Measurements from ENCODE around the gene SERPINB1. TPM values are rescaled to one million over a fixed set of nuclear protein-coding genes. Genes with fewer than 3 reads are reported as not detected.

SERPINB1 gene
- total and polyA plus RNA-seq, 9 of the 15 experiments (the other 6 are each of a cell fraction or from before 2014, with no cell fraction given) = 33.9 to 108 (median 63.8) TPM

DNA sequence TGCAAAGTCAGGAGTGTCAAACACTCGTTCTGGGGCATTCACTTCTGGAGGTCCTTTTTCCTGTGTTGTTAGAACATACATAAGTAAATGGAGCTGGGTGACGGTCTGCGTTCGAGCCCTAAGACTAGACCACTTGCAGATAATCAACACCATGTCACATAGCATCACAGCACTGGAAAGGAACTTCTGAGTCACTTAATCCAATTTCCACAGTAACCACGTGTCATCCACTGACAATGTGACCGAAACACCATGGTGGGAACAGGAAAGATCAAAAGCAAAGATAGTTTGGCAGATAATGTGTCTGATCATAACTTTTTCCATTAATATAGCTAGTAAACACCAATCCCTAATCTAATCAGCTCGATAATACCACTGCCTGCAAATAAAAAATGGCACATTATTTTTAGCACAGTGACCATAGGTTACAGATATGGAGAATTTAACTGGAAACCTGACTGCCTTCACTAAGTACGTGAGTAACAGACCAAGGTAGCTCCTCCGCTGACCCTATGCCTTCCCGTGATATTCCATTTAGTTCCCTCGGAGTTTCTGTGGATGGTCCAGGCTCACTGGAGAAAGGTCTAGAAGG is 41.6 kb downstream of the SERPINB1 start (continued):
- TF ChIP-seq, protein P1, sequence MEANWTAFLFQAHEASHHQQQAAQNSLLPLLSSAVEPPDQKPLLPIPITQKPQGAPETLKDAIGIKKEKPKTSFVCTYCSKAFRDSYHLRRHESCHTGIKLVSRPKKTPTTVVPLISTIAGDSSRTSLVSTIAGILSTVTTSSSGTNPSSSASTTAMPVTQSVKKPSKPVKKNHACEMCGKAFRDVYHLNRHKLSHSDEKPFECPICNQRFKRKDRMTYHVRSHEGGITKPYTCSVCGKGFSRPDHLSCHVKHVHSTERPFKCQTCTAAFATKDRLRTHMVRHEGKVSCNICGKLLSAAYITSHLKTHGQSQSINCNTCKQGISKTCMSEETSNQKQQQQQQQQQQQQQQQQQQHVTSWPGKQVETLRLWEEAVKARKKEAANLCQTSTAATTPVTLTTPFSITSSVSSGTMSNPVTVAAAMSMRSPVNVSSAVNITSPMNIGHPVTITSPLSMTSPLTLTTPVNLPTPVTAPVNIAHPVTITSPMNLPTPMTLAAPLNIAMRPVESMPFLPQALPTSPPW (CRISPR knock-in tag; IDR thresholded peaks at IDR 0.05) = no peak
- TF ChIP-seq ZNF668 (CRISPR knock-in tag; IDR thresholded peaks at IDR 0.05) (no peak), SMAD2 (IDR thresholded peaks at IDR 0.05; ENCODE audit: low read depth, low read length) (no peak), ZNF830 (CRISPR knock-in tag; IDR thresholded peaks at IDR 0.05) (no peak), SOX6 (IDR thresholded peaks at IDR 0.05) (peak; percentile 29; the same call in 1 of the 2 replicates), CBX3 (IDR thresholded peaks at IDR 0.05; ENCODE audit: borderline replicate concordance in 1 of 2, low read length in 2 of 2) (no peak), MTA1 (IDR thresholded peaks at IDR 0.05; ENCODE audit: borderline replicate concordance) (no peak), STAT5A (IDR thresholded peaks at IDR 0.05; ENCODE audit: borderline replicate concordance, low read length) (no peak), ZEB2 (IDR thresholded peaks at IDR 0.05) (no peak), NFIC (IDR thresholded peaks at IDR 0.05) (no peak), ZNF354B (CRISPR knock-in tag; IDR thresholded peaks at IDR 0.05) (no peak), JUNB (CRISPR knock-in tag; conservative IDR thresholded peaks at IDR 0.05) (no peak), ZSCAN29 (IDR thresholded peaks at IDR 0.05) (no peak), DPF2 (IDR thresholded peaks at IDR 0.05) (peak; percentile 39; the same call in 1 of the 2 replicates), XRCC4 (IDR thresholded peaks at IDR 0.05; ENCODE audit: extremely low read depth, insufficient read depth, insufficient read length) (no peak), FOS (IDR thresholded peaks at IDR 0.05; ENCODE audit: extremely low read depth, insufficient read length) (peak; percentile 23), CBFA2T3 (IDR thresholded peaks at IDR 0.05) (0 out of 2 replicates have a peak, but pooled peaks have one; percentile 9), ZNF146 (CRISPR knock-in tag; IDR thresholded peaks at IDR 0.05; ENCODE audit: unreplicated experiment) (no peak), TCF3 (CRISPR knock-in tag; IDR thresholded peaks at IDR 0.05) (no peak), TAF9B (IDR thresholded peaks at IDR 0.05; ENCODE audit: partially characterized antibody) (no peak), ZNF589 (CRISPR knock-in tag; IDR thresholded peaks at IDR 0.05; ENCODE audit: low read depth) (no peak)
- TF ChIP-seq, protein P2, sequence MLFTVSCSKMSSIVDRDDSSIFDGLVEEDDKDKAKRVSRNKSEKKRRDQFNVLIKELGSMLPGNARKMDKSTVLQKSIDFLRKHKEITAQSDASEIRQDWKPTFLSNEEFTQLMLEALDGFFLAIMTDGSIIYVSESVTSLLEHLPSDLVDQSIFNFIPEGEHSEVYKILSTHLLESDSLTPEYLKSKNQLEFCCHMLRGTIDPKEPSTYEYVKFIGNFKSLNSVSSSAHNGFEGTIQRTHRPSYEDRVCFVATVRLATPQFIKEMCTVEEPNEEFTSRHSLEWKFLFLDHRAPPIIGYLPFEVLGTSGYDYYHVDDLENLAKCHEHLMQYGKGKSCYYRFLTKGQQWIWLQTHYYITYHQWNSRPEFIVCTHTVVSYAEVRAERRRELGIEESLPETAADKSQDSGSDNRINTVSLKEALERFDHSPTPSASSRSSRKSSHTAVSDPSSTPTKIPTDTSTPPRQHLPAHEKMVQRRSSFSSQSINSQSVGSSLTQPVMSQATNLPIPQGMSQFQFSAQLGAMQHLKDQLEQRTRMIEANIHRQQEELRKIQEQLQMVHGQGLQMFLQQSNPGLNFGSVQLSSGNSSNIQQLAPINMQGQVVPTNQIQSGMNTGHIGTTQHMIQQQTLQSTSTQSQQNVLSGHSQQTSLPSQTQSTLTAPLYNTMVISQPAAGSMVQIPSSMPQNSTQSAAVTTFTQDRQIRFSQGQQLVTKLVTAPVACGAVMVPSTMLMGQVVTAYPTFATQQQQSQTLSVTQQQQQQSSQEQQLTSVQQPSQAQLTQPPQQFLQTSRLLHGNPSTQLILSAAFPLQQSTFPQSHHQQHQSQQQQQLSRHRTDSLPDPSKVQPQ (CRISPR knock-in tag; IDR thresholded peaks at IDR 0.05; ENCODE audit: borderline replicate concordance) = no peak
- TF ChIP-seq, protein P3, sequence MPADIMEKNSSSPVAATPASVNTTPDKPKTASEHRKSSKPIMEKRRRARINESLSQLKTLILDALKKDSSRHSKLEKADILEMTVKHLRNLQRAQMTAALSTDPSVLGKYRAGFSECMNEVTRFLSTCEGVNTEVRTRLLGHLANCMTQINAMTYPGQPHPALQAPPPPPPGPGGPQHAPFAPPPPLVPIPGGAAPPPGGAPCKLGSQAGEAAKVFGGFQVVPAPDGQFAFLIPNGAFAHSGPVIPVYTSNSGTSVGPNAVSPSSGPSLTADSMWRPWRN (IDR thresholded peaks at IDR 0.05; ENCODE audit: low read depth) = no peak
- TF ChIP-seq, protein P4, sequence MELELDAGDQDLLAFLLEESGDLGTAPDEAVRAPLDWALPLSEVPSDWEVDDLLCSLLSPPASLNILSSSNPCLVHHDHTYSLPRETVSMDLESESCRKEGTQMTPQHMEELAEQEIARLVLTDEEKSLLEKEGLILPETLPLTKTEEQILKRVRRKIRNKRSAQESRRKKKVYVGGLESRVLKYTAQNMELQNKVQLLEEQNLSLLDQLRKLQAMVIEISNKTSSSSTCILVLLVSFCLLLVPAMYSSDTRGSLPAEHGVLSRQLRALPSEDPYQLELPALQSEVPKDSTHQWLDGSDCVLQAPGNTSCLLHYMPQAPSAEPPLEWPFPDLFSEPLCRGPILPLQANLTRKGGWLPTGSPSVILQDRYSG (tag; conservative IDR thresholded peaks at IDR 0.05; ENCODE audit: low read depth) = no peak
